Right lung (tissue), 5 donors: ENCODE measurements around the gene RALA. TPM values are rescaled to one million over a fixed set of nuclear protein-coding genes. Genes with fewer than 3 reads are reported as not detected.
A peak's percentile ranks its signal among the peaks of the same experiment; 100 is the strongest.
"Not testable (repeated sequence)": the region's sequence is repeated elsewhere in the genome, so short reads cannot be mapped to it uniquely, and the experiment has no call there.

Experiments used
- DNase-seq, 2 donors: peaks; one replicate each; pipeline ENCODE4 v3.0.0-alpha.2; 2013
- polyA plus RNA-seq, 5 donors: library from polyadenylated mRNA; unstranded; fragments of 120-200 nt; gene quantifications; one replicate each; pipeline versions ENCODE4 v1.2.1 to v1.2.3, GENCODE V29; 2013; ENCODE audit warnings: inconsistent platforms in 1 of 5, low replicate concordance in 1 of 5; ENCODE audit not compliant: insufficient read length in 5 of 5, insufficient read depth in 1 of 5

The RALA gene
- polyA plus RNA-seq, 5 donors: 78.9 to 109 (median 88.7) TPM

- not testable (repeated sequence) for DNase-seq
These were observed 56.5 kb downstream of the RALA start for GRCh38 chr7:39679874-39680273.

- DNase-seq: no peak
These were observed 58.6 kb downstream of the RALA start for GRCh38 chr7:39681887-39682441.

- DNase-seq: peak; percentile 48 to 67
These were observed 60.0 kb downstream of the RALA start for GRCh38 chr7:39683216-39683845.

- no peak for DNase-seq
These were observed 63.0 kb downstream of the RALA start for GRCh38 chr7:39686261-39686924.

- DNase-seq: no peak
These were observed 65.5 kb downstream of the RALA start for GRCh38 chr7:39688611-39689480.

GRCh38 chr7:39691821-39692220 lies 68.4 kb downstream of the RALA start:
- no peak for DNase-seq

- DNase-seq: not testable (repeated sequence)
These were observed 69.7 kb downstream of the RALA start for GRCh38 chr7:39693086-39693485.

GRCh38 chr7:39693812-39694211 lies 70.4 kb downstream of the RALA start:
- no peak for DNase-seq

- no peak for DNase-seq
These were observed 72.6 kb downstream of the RALA start for GRCh38 chr7:39695852-39696586.

- DNase-seq: no peak
These were observed 73.3 kb downstream of the RALA start for GRCh38 chr7:39696631-39697030.

GRCh38 chr7:39697483-39697882 lies 74.1 kb downstream of the RALA start:
- DNase-seq: no peak

- DNase-seq: no peak
These were observed 76.8 kb downstream of the RALA start for GRCh38 chr7:39700165-39700564.

GRCh38 chr7:39700932-39701331 lies 77.6 kb downstream of the RALA start:
- DNase-seq: no peak

- DNase-seq: no peak
These were observed 78.8 kb downstream of the RALA start for GRCh38 chr7:39702133-39702532.

GRCh38 chr7:39703144-39703543 lies 79.8 kb downstream of the RALA start:
- no peak for DNase-seq

- DNase-seq: no peak
These were observed 85.7 kb downstream of the RALA start for GRCh38 chr7:39709029-39709428.

GRCh38 chr7:39709768-39710311 lies 86.5 kb downstream of the RALA start:
- DNase-seq: peak; percentile 83 to 94

- no peak for DNase-seq
These were observed 89.4 kb downstream of the RALA start for GRCh38 chr7:39712751-39713150.

- DNase-seq: no peak
These were observed 91.2 kb downstream of the RALA start for GRCh38 chr7:39714447-39715091.

- DNase-seq: peak; percentile 42 to 45
These were observed 97.2 kb downstream of the RALA start for GRCh38 chr7:39720586-39720985.

- no peak for DNase-seq
These were observed 98.0 kb downstream of the RALA start for GRCh38 chr7:39721345-39721744.
